Measurements from ENCODE around the gene JMJD8.
A peak's percentile ranks its signal among the peaks of the same experiment; 100 is the strongest.

Gene JMJD8

GRCh38 chr16:687499-687898 is 3.4 kb upstream of the JMJD8 start:
- no peak for DNase-seq

- no peak for DNase-seq
These were observed 2.5 kb upstream of the JMJD8 start for GRCh38 chr16:686459-687260.

GRCh38 chr16:685967-686366 is 1.8 kb upstream of the JMJD8 start:
- DNase-seq: peak; percentile 18

GRCh38 chr16:684961-685696 is 995 bp upstream of the JMJD8 start:
- no peak for DNase-seq

- no peak for DNase-seq
These were observed 601 bp downstream of the JMJD8 start for GRCh38 chr16:683396-684070.

GRCh38 chr16:682493-683395 is 1.4 kb downstream of the JMJD8 start:
- DNase-seq: no peak

- DNase-seq: no peak
These were observed 2.2 kb downstream of the JMJD8 start for GRCh38 chr16:681746-682427.

- peak; percentile 53 for DNase-seq
These were observed 3.0 kb downstream of the JMJD8 start for GRCh38 chr16:680967-681745.

- DNase-seq: no peak
These were observed 3.5 kb downstream of the JMJD8 start for GRCh38 chr16:680625-680945.

GRCh38 chr16:679814-680624 is 4.1 kb downstream of the JMJD8 start, which contains the start of gene STUB1:
TSS of gene STUB1 (plus strand) at chr16:680410. CDS start at chr16:680526, 116 bp downstream.
- DNase-seq: peak; percentile 80

GRCh38 chr16:678858-679813 is 5.0 kb downstream of the JMJD8 start:
- DNase-seq: peak; percentile 45

- DNase-seq: no peak
These were observed 5.8 kb downstream of the JMJD8 start for GRCh38 chr16:678209-678857.

- DNase-seq: no peak
These were observed 6.6 kb downstream of the JMJD8 start for GRCh38 chr16:677316-678190.

GRCh38 chr16:676913-677312 is 7.2 kb downstream of the JMJD8 start:
- DNase-seq: no peak

GRCh38 chr16:676565-676902 is 7.6 kb downstream of the JMJD8 start:
- no peak for DNase-seq

GRCh38 chr16:675884-676564 is 8.1 kb downstream of the JMJD8 start:
- DNase-seq: no peak
